Neural crest cell (in vitro differentiated cells): ENCODE measurements around the gene SMIM23. TPM values are rescaled to one million over a fixed set of nuclear protein-coding genes. Genes with fewer than 3 reads are reported as not detected.

Source experiments
- DNase-seq: peaks from one replicate; pipeline ENCODE4 v3.0.0; 2021; ENCODE audit warnings: low read depth, mixed read lengths, low spot score
- H3K27ac Mint-ChIP-seq: one replicate; pipeline ENCODE4 v1.8.0; 2021; ENCODE audit warnings: mild to moderate bottlenecking, mixed read lengths; ENCODE audit not compliant: unreplicated experiment
- H3K27me3 Mint-ChIP-seq: 2 replicates; pipeline ENCODE4 v1.8.0; 2021; ENCODE audit warnings: low read depth, mild to moderate bottlenecking, mixed read lengths
- H3K36me3 Mint-ChIP-seq: 2 replicates; pipeline ENCODE4 v1.8.0; 2021; ENCODE audit warnings: low read depth, mild to moderate bottlenecking, mixed read lengths
- H3K4me1 Mint-ChIP-seq: 2 replicates; pipeline ENCODE4 v1.8.0; 2021; ENCODE audit warnings: mixed read lengths
- H3K4me3 Mint-ChIP-seq: one replicate; pipeline ENCODE4 v1.8.0; 2021; ENCODE audit warnings: mild to moderate bottlenecking, mixed read lengths
- H3K9me3 Mint-ChIP-seq: 2 replicates; pipeline ENCODE4 v1.8.0; 2021; ENCODE audit warnings: mixed read lengths
- total RNA-seq: library from RNA; stranded (reverse); gene quantifications from 2 replicates; pipeline ENCODE4 v1.2.1, GENCODE V29; 2021
- TF ChIP-seq, protein P1 (sequence below): fragments of 200-600 bp; sonication (generic); conservative IDR thresholded peaks from 2 replicates; pipeline ENCODE4 v1.5.0; 2021; ENCODE audit warnings: antibody characterized with exemption, mild to moderate bottlenecking

The SMIM23 gene
- total RNA-seq, 1 donor from 2014 or later: not detected

DNA sequence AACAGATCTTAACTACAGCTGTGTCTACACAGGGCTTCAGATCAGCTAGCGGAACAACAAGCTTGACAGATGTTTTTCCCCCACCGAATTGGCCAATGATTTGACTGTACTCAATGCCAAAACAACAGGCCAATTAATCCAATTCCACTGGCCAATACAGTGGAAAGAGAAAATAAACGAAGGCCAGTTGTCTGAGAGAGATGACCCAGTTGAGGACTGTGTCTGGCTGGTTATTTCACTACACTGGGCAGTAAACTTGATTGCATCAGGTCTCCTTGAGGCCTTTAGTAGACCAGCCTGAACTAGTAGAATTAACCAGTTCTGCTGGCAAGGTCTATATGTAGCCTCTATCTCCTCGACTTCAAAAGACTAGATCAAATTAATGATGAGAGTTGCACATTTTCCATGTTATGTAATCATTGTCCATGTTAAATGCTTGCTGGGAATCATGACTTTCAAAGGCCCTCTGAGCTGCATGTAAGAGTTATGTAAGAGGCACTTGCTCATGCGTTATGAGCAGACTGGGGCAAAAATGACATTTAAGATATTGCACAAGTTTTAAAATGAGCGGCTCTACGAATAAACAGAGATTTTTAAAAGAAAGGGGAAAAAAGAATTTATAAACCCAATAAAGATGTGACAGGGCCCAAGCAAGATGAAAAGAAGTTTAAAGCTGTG, 28.3 kb downstream of the SMIM23 start:
- no peak overlapping the region for H3K4me3 Mint-ChIP-seq
- no peak overlapping the region for H3K27ac Mint-ChIP-seq
- H3K9me3 Mint-ChIP-seq: peaks cover 2% of the 10 kb centered on the region
- DNase-seq: no peak
- TF ChIP-seq, protein P1, sequence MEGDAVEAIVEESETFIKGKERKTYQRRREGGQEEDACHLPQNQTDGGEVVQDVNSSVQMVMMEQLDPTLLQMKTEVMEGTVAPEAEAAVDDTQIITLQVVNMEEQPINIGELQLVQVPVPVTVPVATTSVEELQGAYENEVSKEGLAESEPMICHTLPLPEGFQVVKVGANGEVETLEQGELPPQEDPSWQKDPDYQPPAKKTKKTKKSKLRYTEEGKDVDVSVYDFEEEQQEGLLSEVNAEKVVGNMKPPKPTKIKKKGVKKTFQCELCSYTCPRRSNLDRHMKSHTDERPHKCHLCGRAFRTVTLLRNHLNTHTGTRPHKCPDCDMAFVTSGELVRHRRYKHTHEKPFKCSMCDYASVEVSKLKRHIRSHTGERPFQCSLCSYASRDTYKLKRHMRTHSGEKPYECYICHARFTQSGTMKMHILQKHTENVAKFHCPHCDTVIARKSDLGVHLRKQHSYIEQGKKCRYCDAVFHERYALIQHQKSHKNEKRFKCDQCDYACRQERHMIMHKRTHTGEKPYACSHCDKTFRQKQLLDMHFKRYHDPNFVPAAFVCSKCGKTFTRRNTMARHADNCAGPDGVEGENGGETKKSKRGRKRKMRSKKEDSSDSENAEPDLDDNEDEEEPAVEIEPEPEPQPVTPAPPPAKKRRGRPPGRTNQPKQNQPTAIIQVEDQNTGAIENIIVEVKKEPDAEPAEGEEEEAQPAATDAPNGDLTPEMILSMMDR: no peak
- no peaks in the 10 kb centered on the region for H3K36me3 Mint-ChIP-seq
- peaks cover 3% of the 10 kb centered on the region for H3K27me3 Mint-ChIP-seq
- H3K4me1 Mint-ChIP-seq: no peaks in the 10 kb centered on the region

DNA sequence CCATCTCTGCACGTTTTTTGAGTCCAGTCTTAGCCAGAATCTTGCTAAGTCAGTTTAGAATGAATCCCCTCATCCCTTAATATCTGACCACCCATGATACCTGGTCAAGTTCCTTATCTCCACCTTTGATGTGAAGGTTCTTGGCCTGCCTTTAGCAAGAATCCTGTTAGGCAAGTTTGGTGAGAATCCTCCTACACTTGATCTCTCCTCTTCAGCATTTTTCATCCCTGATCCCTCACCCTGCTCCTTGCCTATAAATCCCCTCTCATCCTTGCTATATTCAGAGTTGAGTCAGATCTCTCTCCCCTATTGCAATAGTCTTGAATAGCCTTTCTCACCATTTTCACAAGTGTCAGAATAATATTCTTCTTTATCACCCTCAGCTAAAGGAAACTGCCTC, 31.0 kb downstream of the SMIM23 start:
- Mint-ChIP-seq H3K27me3 (peaks cover 3% of the 10 kb centered on the region), H3K27ac (no peak overlapping the region), H3K4me3 (no peak overlapping the region), H3K36me3 (no peaks in the 10 kb centered on the region), H3K4me1 (no peaks in the 10 kb centered on the region), H3K9me3 (peaks cover 2% of the 10 kb centered on the region)
- no peak for DNase-seq
- TF ChIP-seq, protein P1: no peak

DNA sequence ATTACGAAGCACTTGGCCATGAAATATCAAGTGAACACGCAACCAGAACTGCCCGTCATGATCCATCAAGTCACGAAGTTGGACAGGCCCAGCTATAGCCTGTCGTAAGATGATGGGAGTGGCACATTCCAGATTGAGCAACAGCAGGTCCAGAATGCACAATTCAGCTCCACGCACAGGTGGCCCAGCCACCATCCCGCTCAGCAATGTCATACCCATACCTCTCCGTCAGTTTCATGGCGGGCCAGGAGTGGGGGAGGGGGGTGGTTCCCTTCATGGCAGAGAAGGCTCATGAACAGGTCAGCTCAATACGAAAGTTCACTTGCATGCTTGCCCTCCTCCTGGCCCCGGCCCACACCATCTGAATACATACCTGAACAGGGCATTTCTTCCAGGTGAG, 34.9 kb downstream of the SMIM23 start:
- no peaks in the 10 kb centered on the region for H3K9me3 Mint-ChIP-seq
- DNase-seq: no peak
- H3K27ac Mint-ChIP-seq: no peak overlapping the region
- H3K27me3 Mint-ChIP-seq: peaks cover 3% of the 10 kb centered on the region
- no peaks in the 10 kb centered on the region for H3K4me1 Mint-ChIP-seq
- TF ChIP-seq, protein P1: no peak
- H3K36me3 Mint-ChIP-seq: no peaks in the 10 kb centered on the region
- H3K4me3 Mint-ChIP-seq: no peak overlapping the region

DNA sequence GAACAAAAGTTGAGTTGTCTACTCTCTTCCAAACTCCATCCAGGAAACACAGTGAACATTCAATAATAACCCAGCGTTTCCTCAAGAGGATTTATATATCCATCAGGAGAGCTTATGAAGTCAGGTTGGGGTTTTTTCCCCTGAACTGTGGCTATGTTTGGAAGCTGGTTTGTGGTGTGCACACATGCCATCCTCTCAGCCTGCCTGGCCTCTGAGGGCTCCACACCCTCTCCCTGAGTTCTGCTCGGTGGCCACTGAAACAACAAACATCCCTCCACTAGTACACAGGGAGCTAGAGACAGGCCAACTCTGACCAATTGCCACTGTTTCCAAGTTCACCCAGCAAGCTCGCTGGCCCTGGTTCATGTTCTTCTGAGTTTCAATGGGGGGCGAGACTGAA, 35.7 kb downstream of the SMIM23 start:
- TF ChIP-seq, protein P1: no peak
- no peak for DNase-seq
- H3K4me3 Mint-ChIP-seq: no peak overlapping the region
- peaks cover 3% of the 10 kb centered on the region for H3K27me3 Mint-ChIP-seq
- no peaks in the 10 kb centered on the region for H3K4me1 Mint-ChIP-seq
- H3K27ac Mint-ChIP-seq: no peak overlapping the region
- H3K36me3 Mint-ChIP-seq: no peaks in the 10 kb centered on the region
- no peaks in the 10 kb centered on the region for H3K9me3 Mint-ChIP-seq

DNA sequence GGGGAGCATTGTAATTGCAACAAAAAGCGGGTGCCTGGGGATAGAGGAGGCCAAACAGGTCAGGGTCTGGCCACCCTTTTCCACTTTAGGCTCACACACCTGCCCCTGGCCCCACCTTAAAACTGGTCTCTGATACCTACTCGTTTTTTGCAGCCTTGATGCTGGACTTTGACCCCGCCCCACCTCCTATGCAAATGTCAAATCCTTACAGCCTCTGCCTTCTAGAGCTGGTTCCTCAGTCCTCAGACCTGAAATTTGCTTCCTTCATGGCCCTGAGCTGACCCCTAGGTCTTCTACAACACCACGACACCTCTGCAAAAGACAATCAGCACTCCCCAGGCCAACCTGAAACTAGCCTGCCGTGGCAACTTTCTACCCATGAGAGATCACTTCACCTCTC, 37.7 kb downstream of the SMIM23 start:
- no peaks in the 10 kb centered on the region for H3K4me1 Mint-ChIP-seq
- no peak for DNase-seq
- H3K27ac Mint-ChIP-seq: no peak overlapping the region
- H3K36me3 Mint-ChIP-seq: no peaks in the 10 kb centered on the region
- H3K27me3 Mint-ChIP-seq: peaks cover 3% of the 10 kb centered on the region
- TF ChIP-seq, protein P1: no peak
- H3K4me3 Mint-ChIP-seq: no peak overlapping the region
- no peaks in the 10 kb centered on the region for H3K9me3 Mint-ChIP-seq
